ENCODE results near the gene TTPAL.

The TTPAL gene

GRCh38 chr20:44439318-44439717 is 36.4 kb upstream of the TTPAL start:
- DNase-seq (ENCODE audit: low read depth, low spot score): no peak

DNA sequence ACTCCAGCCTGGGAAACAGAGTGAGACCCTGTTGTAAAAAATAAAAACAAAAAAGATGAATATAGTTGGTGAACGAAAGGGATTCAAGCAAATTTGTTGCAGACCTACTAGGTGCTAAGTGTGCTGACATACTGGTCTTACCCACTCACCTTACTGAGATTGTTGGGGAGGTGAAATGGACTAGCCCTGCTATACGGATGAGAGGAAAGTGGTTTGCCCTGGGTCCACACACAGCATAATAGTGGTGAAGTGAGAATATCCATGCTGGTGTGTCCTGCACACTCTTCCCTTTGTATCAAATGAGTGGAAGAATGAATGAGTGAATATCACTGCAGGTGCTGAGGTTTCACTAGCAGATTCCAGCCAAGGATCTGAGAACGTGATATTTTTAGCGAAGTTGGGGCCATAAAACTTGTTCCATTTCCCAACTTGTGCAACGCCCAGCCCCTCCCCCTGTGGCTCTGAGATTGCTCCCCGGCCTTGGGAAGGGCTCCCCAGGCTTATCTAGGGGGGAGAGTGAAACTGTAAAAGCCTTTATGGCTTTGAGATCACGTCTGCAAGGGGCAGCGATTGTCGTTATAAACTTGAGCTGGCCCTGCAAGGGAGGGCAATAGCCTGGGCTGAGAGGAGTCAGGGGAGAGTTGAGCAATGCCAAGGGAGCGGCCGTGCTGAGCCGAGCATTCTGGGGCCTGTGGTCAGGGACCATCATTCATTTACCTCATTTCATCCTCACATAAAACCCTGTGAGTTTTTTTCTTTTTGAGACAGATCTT is 33.2 kb upstream of the TTPAL start:
- no peak for DNase-seq (ENCODE audit: low read depth, low spot score)

DNA sequence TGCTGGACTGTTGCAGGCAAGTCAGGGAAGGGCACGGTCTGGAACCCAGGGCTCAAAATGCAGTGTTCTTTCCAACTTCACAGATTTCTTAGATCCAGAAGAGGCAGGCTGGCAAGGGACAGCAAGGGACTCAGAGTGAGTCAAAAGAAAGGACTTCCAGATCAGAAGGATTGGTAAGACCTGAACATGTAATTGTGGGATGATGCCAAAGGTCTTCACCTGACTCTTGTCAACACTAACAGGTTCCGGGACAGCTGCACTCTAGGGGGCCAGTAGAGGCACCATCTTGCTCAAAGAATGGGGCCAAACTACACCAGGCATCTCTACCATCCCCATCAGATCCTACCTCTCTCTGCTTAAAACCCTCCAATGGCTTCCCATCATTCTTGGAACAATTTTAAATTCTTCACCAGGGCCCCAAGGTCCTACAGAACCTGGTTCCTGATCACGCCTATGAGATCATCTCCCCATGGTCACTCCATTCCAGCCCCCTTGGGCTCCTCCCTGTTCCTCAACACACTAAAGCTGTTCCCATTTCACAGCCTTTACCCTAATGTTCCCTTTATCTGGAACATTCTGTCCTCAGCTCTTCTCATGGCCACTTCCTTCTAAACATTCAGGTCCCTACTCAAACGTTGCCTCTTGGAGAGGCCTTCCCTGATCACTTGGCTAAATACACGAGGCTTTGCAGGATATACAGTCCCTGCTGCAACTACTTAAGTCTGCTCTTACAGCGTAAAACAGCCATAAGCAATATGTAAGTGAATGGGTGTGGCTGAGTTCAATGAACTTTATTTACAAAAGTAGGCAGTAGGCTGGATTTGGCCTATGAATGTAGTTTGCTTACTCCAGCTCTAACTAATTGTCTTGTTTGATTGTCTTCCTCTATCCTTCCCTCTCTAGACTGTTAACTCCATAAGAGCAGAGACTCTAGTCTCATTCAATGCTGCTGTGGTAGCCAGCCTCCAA is 29.6 kb upstream of the TTPAL start:
- DNase-seq (ENCODE audit: low read depth, low spot score): no peak

GRCh38 chr20:44447827-44448419 is 27.8 kb upstream of the TTPAL start:
- DNase-seq (ENCODE audit: low read depth, low spot score): no peak

- no peak for DNase-seq (ENCODE audit: low read depth, low spot score)
Measured at GRCh38 chr20:44448753-44449546, 26.7 kb upstream of the TTPAL start.

DNA sequence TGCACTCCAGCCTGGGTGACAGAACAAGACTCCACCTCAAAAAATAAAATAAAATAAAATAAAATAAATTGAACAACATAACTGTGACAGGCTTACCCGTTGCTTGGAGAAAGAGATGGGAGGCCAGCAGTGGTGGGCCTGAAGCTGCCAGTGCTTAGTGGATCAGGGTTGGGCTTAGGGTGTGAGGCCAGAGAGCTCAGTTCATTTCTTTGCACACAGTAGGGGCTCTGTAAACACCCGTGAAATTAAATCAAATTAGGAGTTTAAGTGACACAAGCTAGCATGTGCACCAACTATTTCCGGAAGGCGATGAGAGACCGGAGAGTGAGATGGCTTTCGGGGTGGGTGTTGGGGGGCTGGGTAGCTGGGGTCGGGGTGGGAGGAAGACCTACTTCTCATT is 25.8 kb upstream of the TTPAL start:
- no peak for DNase-seq (ENCODE audit: low read depth, low spot score)

GRCh38 chr20:44450281-44450889 is 25.3 kb upstream of the TTPAL start:
- DNase-seq (ENCODE audit: low read depth, low spot score): no peak

GRCh38 chr20:44450903-44451450 is 24.7 kb upstream of the TTPAL start:
- no peak for DNase-seq (ENCODE audit: low read depth, low spot score)

GRCh38 chr20:44454306-44454963 is 21.2 kb upstream of the TTPAL start:
- no peak for DNase-seq (ENCODE audit: low read depth, low spot score)

GRCh38 chr20:44455126-44455525 is 20.5 kb upstream of the TTPAL start:
- DNase-seq (ENCODE audit: low read depth, low spot score): no peak

DNA sequence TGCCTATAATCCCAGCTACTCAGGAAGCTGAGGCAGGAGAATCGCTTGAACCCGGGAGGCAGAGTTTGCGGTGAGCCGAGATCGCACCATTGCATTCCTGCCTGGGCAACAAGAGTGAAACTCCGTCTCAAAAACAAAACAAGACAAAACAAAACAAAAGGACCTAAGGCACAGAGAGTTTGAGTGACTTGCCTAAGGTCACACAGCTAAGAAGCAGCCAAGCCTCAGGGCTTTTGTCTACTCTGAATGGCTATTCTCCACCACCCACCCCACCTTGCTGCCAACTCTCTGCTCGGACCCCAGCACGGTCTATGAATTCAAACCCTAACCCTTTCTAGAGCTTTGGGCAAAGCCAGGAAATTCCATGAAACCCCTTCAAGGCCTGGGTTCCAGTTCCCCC is 19.1 kb upstream of the TTPAL start:
- no peak for DNase-seq (ENCODE audit: low read depth, low spot score)

- no peak for DNase-seq (ENCODE audit: low read depth, low spot score)
Measured at GRCh38 chr20:44457016-44457415, 18.7 kb upstream of the TTPAL start.

DNA sequence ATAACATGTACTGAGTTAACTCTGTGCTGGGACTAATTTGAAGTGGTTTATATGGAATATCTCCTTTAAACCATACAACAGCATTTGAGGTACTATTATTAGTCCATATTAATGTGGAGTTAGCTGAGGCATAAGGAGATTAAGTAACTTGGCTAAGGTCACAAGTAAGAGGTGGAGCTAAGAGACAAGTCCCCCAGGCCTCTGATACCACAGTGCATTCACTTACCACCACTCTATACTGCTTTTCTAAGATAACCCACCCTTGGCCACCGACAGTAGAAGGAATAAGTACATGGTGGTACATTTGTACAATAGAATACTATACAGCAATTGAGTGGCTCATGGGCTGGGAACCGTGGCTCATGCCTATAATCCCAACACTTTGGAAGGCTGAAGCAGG is 16.4 kb upstream of the TTPAL start:
- no peak for DNase-seq (ENCODE audit: low read depth, low spot score)

DNA sequence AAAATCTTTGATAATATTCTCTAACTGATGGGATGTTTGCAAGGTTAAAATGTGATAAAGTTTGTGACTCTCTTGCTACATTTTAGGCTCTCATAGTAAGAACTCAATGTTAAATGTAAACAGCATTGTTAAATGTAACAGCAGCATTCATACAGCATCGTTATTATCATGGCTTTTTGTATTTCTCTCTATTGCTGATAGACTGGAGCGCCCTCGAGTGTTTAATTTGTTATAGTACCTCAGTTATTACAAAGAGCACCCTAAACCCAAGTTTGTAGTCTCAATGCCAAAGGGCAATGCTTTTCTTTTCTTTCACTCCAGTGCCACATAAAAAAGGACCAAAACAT is 14.9 kb upstream of the TTPAL start:
- DNase-seq (ENCODE audit: low read depth, low spot score): no peak

DNA sequence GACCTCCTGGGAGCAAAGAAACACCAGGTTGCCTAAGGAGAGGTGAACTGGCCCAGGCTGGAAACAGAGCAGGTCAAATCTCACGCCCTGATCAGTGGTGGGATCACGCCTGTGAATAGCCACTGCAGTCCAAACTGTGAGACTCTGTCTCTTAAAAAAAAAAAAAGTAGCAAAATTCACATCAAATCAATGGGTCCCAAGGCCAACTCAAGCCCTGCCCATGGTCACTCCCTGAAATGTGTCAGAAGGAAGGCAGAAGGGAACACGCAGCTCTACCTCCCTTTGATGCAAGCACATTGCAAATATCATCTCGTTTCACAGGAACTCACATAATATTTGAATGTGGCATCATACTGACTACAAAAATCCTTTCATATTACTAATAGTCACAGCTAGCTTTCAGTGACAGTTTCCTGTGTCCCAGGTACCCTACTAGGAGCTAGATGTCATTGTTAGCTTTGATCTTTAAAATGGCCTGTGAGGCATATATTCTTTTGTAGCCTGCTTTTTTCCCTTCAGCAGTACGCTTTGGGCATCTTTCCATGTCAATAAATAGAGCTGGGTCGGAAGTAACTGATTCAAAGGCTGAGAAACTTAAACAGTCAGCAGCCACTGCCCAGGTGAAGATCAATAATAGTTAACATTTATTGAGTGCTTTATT is 14.4 kb upstream of the TTPAL start:
- no peak for DNase-seq (ENCODE audit: low read depth, low spot score)

- DNase-seq (ENCODE audit: low read depth, low spot score): no peak
Measured at GRCh38 chr20:44461803-44462174, 13.9 kb upstream of the TTPAL start.

GRCh38 chr20:44463466-44463865 is 12.2 kb upstream of the TTPAL start:
- DNase-seq (ENCODE audit: low read depth, low spot score): no peak

DNA sequence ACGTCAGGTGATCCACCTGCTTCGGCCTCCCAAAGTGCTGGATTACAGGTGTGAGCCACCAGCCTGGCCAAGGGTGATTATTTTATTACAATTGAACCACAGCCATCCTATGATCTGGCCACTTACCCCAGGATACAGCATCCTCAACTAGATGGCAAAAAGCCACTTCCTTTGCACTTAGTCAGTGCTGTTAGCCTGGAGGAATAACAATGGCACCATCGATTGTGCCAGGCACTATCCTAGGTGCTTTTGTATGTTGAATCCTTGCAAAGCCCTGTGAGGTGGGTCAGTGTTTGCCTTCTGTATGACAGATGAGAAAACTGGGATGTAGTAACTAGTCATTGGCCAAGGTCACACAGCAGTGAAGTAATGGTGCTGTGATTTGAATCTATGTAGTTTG is 11.2 kb upstream of the TTPAL start:
- no peak for DNase-seq (ENCODE audit: low read depth, low spot score)

DNA sequence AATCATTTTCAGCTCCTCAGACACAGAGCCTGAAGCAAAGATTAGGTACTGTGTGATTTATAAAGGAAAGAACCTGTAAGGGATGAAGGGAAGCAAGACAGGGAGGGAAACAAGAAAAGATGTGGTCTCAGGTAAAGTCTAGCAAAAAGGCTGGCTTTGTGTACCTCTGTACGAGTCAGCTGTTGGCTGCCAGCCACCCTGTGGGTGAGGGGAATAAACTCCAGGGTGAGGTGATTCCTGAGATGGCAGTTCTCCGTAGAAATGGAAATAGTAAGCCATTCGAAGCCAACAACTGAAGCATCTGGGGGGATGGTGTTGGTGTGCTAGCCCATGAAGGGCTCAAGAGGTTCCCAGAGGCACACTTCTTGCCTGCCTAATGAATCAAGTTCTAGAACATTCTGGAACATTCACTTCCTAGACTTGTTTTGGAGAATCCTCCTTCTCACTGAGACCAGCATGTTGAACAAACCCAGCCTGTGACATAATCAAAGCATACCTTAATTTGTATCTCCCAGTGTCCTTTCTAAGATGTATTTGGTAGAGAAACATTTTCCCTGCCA is 10.6 kb upstream of the TTPAL start:
- no peak for DNase-seq (ENCODE audit: low read depth, low spot score)
